HUES48 (cell line): ENCODE data around the gene METAP1.
"Not testable (repeated sequence)": the region's sequence is repeated elsewhere in the genome, so short reads cannot be mapped to it uniquely, and the experiment has no call there.

Experiments
- H3K27ac ChIP-seq: one replicate; pipeline ENCODE4 v1.7.0; 2013; ENCODE audit warnings: low read depth, low read length, inconsistent platforms
- H3K27me3 ChIP-seq: 2 replicates; pipeline ENCODE4 v1.6.1; 2013; ENCODE audit warnings: mild to moderate bottlenecking, low read length; ENCODE audit not compliant: control insufficient read depth, insufficient read depth
- H3K36me3 ChIP-seq: 2 replicates; pipeline ENCODE4 v1.6.1; 2013; ENCODE audit warnings: low read length; ENCODE audit not compliant: control insufficient read depth, insufficient read depth
- H3K4me1 ChIP-seq: 2 replicates; pipeline ENCODE4 v1.6.1; 2013; ENCODE audit warnings: mild to moderate bottlenecking, low read length; ENCODE audit not compliant: control insufficient read depth, insufficient read depth
- H3K4me3 ChIP-seq: 2 replicates; pipeline ENCODE4 v1.5.1; 2013; ENCODE audit warnings: mild to moderate bottlenecking, low read depth, low read length
- H3K9ac ChIP-seq: 2 replicates; pipeline ENCODE4 v1.6.1; 2013; ENCODE audit warnings: mild to moderate bottlenecking, low read depth, low read length, moderate library complexity
- H3K9me3 ChIP-seq: 2 replicates; pipeline ENCODE4 v1.6.1; 2013; ENCODE audit warnings: low read length; ENCODE audit not compliant: control insufficient read depth, insufficient read depth

Gene METAP1

DNA sequence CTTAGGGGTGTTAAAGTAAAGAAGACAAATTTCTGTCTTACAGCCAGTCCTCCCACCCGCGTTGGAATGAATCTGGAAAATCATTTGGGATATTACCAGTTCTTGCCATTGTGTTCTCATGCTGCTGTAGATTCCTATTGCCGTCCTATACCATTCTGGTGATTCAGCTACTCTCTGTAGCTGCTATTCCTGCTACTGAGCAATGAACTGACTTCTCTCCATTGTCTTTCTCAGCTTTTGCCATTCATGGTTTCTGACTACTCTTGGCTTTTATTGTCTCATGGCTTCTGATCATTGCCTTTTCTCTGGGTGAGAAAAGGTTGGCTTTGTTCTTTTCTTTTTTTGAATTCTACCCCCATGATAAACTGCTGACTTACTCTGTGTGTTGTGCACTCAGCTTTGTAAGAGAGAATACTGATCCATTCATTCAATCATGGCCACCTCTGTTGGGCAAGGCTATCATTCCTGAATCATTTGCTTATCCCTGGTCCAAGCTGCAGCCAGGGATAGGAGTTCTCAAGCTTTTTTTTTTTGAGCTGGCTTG, 27.7 kb upstream of the METAP1 start:
- Histone ChIP-seq H3K9me3 (no peaks in the 10 kb centered on the region), H3K4me3 (no peak overlapping the region), H3K36me3 (no peaks in the 10 kb centered on the region), H3K9ac (no peak overlapping the region), H3K27ac (no peak overlapping the region), H3K27me3 (no peaks in the 10 kb centered on the region), H3K4me1 (0 out of 2 replicates have a peak, but pooled peaks cover 2% of the 10 kb centered on the region)

DNA sequence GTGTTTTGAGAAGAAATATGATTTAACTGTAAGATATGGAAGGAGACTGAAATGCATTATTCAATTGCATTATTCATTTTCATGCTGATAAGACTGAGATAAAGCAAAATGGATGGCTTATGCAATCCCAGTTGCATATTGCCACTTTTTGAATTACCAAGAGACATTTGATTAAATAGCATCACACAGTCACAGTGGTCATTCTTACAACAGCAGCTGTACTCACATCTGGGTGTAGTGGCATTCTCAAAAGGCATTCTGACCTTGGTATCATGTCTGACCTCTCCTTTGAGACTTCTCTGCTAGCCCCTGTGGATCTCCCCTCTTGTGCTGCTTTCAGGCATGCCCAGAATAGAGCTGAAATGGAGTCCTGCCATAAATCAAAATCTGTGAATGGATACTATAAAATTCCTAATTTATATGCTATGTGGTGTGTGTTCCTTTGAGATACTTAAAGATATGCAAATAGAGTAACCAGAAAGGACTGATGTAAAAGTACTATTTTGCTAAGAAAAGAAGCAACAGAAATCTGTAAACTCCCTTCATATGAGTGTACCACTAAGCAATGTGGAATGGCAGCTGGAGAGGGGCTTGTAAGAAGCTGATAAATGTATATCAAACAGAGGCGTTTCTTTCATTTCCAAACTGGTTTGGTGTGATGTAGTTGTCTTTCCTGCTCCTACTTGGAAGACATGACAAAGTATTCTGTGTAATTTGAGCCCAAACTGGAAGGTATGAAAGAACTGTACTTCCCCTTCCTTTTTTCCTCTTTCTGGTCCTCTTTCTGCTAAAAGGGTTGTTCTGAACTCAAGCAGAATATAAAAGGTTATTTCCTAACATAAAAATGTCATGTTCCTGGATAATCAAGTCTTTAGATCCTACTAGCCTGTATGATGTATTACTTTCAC, 25.4 kb upstream of the METAP1 start:
- no peak overlapping the region for H3K4me3 ChIP-seq

DNA sequence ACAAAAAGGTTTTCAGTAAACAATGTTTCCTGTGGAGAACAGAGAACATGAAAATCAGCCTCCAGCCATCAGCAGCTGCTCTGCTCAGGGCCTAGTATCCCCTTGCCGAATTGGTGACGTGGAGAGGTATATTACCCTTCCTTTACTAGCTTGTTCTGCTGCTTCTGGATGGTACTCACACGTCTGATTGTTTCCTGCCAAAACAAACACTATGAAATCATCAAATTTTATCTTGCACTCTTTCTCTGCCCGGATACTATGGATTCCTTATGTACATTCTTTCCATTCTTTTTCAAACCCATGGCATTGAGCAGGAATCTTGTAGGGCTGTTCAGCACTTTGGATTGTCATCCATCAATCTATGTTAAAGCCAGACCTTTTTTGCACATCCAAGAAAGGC, 18.8 kb upstream of the METAP1 start:
- no peak overlapping the region for H3K27ac ChIP-seq
- H3K4me3 ChIP-seq, result no peak overlapping the region
- H3K27me3 ChIP-seq, result no peaks in the 10 kb centered on the region
- no peak overlapping the region for H3K9ac ChIP-seq
- H3K4me1 ChIP-seq, result no peaks in the 10 kb centered on the region
- H3K9me3 ChIP-seq, result no peaks in the 10 kb centered on the region; the same call in 1 of the 2 replicates
- no peaks in the 10 kb centered on the region for H3K36me3 ChIP-seq

More for the DNA sequence above, 25.4 kb upstream of the METAP1 start:
- no peaks in the 10 kb centered on the region for H3K36me3 ChIP-seq
- H3K9me3 ChIP-seq, result no peaks in the 10 kb centered on the region; the same call in 1 of the 2 replicates
- no peak overlapping the region for H3K9ac ChIP-seq
- no peaks in the 10 kb centered on the region for H3K27me3 ChIP-seq
- H3K27ac ChIP-seq, result no peak overlapping the region
- H3K4me1 ChIP-seq, result no peaks in the 10 kb centered on the region

DNA sequence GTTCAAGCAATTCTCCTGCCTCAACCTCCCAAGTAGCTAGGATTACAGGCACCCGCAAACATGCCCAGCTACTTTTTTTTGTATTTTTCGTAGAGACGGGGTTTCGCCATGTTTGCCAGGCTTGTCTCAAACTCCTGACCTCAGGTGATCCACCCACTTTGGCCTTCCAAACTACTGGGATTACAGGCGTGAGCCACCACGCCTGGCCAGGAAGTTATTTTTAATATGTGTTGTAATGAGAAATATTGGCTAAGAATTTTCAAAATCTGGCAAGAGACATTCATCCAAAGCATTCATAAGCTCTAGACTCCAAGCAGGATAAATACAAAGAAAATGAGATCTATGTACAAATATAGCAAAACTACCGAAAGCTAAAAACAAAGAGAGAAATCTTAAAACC, 18.0 kb upstream of the METAP1 start:
- no peaks in the 10 kb centered on the region; the same call in 1 of the 2 replicates for H3K9me3 ChIP-seq
- H3K9ac ChIP-seq, result no peak overlapping the region
- H3K36me3 ChIP-seq, result no peaks in the 10 kb centered on the region
- no peaks in the 10 kb centered on the region for H3K4me1 ChIP-seq
- H3K4me3 ChIP-seq, result no peak overlapping the region
- no peaks in the 10 kb centered on the region for H3K27me3 ChIP-seq
- H3K27ac ChIP-seq, result no peak overlapping the region

DNA sequence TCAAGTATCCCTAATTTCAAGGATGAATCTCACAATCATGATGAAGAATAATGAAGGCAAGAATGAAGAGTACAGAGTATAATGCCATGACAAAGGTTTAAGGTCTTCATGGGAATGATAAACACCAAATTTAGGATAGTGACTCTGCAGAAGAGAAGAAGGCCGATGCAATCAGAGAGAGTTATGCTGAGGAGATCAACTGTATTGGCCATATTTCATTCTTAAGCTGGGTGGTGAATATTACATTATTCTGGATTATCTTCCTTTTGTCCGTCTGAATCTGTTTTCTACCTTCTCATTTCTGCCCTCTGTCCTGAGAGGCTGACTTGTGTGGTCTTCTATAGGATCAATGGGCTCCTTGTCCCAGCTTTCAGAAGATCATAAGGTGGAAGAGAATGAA, 7.8 kb upstream of the METAP1 start:
- Histone ChIP-seq H3K9me3 (no peaks in the 10 kb centered on the region), H3K4me1 (no peaks in the 10 kb centered on the region), H3K4me3 (no peak overlapping the region), H3K36me3 (no peaks in the 10 kb centered on the region), H3K27ac (no peak overlapping the region), H3K9ac (no peak overlapping the region), H3K27me3 (no peaks in the 10 kb centered on the region)

DNA sequence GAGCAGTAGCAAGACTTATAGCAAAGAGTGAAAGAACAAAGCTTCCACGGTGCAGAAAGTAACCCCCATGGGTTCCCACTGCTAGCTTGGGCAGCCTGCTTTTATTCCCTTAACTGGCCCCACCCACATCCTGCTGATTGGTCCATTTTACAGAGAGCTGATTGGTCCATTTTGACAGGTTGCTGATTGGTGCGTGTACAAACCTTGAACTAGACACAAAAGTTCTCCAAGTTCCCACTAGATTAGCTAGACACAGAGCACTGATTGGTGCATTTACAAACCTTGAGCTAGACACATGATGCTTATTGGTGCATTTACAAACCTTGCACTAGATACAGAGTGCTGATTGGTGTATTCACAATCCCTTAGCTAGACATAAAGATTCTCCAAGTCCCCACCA, 2.7 kb upstream of the METAP1 start:
- H3K4me3 ChIP-seq, H3K9me3 ChIP-seq, H3K27ac ChIP-seq, H3K9ac ChIP-seq, H3K27me3 ChIP-seq, H3K36me3 ChIP-seq: not testable (repeated sequence)
- peaks cover 11% of the 10 kb centered on the region for H3K4me1 ChIP-seq

DNA sequence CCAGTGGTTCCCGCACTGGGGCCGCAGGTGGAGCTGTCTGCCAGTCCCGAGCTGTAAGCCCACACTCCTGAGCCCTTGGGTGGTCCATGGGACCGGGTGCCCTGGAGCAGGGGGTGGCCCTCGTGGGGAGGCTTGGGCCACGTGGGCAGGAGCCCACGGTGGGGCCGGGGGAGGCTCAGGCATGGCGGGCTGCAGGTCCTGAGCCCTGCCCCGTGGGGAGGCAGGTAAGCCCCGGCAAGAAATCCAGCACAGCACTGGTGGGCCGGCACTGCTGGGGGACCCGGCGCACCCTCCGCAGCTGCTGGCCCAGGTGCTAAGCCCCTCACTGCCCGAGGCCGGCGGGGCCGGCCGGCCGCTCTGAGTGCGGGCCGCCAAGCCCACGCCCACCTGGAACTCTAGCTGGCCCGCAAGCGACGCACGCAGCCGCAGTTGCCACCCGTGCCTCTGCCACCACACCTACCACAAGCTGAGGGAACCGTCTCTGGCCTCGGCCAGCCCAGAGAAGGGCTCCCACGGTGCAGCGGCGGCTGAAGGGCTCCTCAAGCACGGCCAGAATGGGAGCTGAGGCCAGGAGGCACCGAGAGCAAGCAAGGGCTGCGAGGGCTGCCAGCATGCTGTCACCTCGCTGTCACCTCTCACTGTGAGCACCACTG, 2.0 kb upstream of the METAP1 start:
- Histone ChIP-seq H3K36me3 (no peaks in the 10 kb centered on the region), H3K27me3 (no peaks in the 10 kb centered on the region), H3K27ac (no peak overlapping the region), H3K9me3 (no peaks in the 10 kb centered on the region), H3K9ac (no peak overlapping the region), H3K4me3 (no peak overlapping the region), H3K4me1 (peaks cover 13% of the 10 kb centered on the region)

DNA sequence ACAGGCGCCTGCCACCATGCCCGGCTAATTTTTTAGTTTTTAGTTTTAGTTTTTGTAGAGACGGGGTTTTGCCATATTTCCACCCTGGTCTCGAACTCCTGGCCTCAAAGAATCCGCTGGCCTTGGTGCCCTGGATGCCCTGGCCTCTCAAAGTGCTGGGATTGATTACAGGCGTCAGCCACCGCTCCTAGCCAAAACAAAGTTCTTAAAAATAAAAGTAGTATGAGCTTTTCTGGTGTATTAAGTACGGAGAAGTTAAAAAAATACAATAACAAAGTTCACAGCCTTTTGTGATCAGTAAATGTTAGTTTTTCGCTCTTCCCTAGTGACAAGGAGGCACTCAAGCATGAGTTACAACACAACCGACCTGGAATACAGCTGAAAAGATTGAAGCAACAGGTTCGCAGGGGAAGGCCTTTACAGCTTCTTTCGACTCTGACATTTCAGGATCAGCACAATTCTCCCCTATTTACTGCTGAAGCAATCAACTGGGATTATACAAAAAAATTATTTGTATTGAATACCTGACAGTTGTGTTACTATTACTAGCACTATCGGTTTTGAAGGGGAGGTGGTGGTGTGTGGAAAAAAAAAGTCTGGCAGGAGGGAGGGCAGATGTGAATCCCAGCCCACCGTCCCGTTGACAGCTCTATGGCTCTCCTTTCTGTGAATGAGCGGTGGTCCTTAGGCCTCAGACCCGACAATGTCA, 893 bp upstream of the METAP1 start:
- no peaks in the 10 kb centered on the region for H3K9me3 ChIP-seq
- H3K27ac ChIP-seq, result peak overlapping the region; percentile 85
- no peak overlapping the region for H3K9ac ChIP-seq
- no peaks in the 10 kb centered on the region for H3K27me3 ChIP-seq
- peak overlapping the region; percentile 60 for H3K4me3 ChIP-seq
- peaks cover 13% of the 10 kb centered on the region for H3K4me1 ChIP-seq
- H3K36me3 ChIP-seq, result no peaks in the 10 kb centered on the region

DNA sequence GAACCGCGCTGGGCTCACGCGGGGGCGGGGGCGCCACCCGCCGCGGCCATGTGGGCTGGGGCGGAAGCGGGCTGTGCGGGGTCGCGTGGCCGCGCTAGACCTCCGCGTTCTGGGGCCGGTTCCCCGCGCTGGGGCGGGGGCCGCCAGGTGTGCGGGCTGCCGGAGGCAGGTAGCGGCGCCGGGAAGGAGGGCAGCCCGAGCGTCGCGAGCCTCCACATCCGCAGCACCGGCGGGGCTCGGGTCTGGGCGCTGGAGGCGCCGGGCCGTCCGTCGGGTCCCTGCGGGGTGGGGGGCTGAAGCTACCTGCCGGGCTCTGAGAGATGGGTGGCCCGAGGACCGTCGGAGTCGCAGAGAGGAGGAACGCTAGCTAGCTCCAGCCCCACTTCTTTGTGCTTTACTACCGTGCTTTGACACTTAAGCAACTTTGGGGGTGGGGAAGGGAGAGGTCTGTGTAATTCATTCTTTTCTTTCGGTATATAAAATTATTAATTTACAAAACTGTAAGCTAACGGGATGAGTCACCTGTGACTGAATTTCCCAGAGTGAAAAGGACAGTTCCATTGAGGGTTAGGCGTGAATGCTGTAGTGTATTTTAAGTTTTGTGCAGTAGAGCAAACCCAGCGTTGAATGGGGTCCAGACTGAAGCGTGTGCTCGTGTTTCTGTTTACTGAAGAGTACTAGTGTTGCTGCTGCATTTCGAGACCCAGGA, 689 bp downstream of the METAP1 start:
- Histone ChIP-seq H3K27ac (peak overlapping the region; percentile 99), H3K4me3 (peak overlapping the region; percentile 100), H3K27me3 (no peaks in the 10 kb centered on the region), H3K9ac (peak overlapping the region; percentile 99), H3K4me1 (peaks cover 20% of the 10 kb centered on the region), H3K9me3 (no peaks in the 10 kb centered on the region), H3K36me3 (no peaks in the 10 kb centered on the region)

DNA sequence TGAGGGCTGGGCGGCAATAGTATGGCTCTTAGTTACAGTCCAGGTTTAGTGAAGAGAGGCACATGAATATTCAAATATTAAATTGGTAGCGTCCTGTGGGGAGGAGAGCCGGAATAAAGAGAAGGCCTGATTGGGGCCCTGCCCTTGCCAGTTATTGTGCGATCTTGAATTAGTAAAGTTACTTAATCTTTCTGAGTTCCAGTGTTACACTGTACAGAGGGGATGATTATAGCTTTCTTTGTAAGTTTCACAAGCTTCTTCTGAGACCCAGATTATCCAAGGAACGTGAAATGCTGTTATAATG, 1.2 kb downstream of the METAP1 start:
- no peaks in the 10 kb centered on the region for H3K27me3 ChIP-seq
- H3K4me3 ChIP-seq, result peak overlapping the region; percentile 100
- H3K9me3 ChIP-seq, result no peaks in the 10 kb centered on the region
- peak overlapping the region; percentile 99 for H3K9ac ChIP-seq
- H3K4me1 ChIP-seq, result peaks cover 25% of the 10 kb centered on the region
- H3K27ac ChIP-seq, result peak overlapping the region; percentile 99
- no peaks in the 10 kb centered on the region for H3K36me3 ChIP-seq
